IMR-90 (cell line): ENCODE results near the gene CNKSR3. TPM values are rescaled to one million over a fixed set of nuclear protein-coding genes. Genes with fewer than 3 reads are reported as not detected.

Experiments used
- ATAC-seq: fragments of 200-7000 bp; cut with Tn5 transposase; 2 replicates; pipeline ENCODE4 v1.9.1; 2020; ENCODE audit warnings: low read depth, mild to moderate bottlenecking, moderate library complexity
- BruUV-seq: library from RNA; stranded (reverse); fragments of 400-500 nt; replicated peaks from 2 replicates; lab custom pipeline; 2021; lab: Mats Ljungman, UMichigan
- CTCF ChIA-PET: fragments of 300-600 bp; formaldehyde crosslinking; extraction: SDS; loops from one replicate; lab custom pipeline; 2021; ENCODE audit warnings: antibody characterized with exemption; lab: Yijun Ruan, JAX
- POLR2A ChIA-PET: fragments of 300-600 bp; sonication (Branson Sonifier 250); formaldehyde crosslinking; loops from one replicate; lab custom pipeline; 2022; ENCODE audit warnings: antibody characterized with exemption; ENCODE audit not compliant: unreplicated experiment; lab: Charles Lee
- DNase-seq: peaks from one replicate; pipeline ENCODE4 v3.0.0; 2013
- H2AFZ ChIP-seq: replicated peaks from 2 replicates; pipeline ENCODE3; 2013; ENCODE audit warnings: low read length, mild to moderate bottlenecking; ENCODE audit not compliant: poor library complexity
- H2AK5ac ChIP-seq: 2 replicates; pipeline ENCODE4 v1.6.1; 2013; ENCODE audit warnings: low read depth, low read length, inconsistent platforms
- H2AK9ac ChIP-seq: replicated peaks from 2 replicates; pipeline ENCODE3; 2013; ENCODE audit warnings: mild to moderate bottlenecking, low read depth, low read length, moderate library complexity; ENCODE audit not compliant: poor library complexity
- H2BK120ac ChIP-seq: 2 replicates; pipeline ENCODE4 v1.6.1; 2013; ENCODE audit warnings: low read depth, low read length, inconsistent platforms
- H2BK15ac ChIP-seq: 3 replicates; pipeline ENCODE4 v1.6.1; 2013; ENCODE audit warnings: low read depth, low read length, inconsistent platforms
- H2BK20ac ChIP-seq: 2 replicates; pipeline ENCODE4 v1.6.1; 2013; ENCODE audit warnings: low read depth, mild to moderate bottlenecking, inconsistent platforms, low read length, moderate library complexity
- H2BK5ac ChIP-seq: 2 replicates; pipeline ENCODE4 v1.6.1; 2013; ENCODE audit warnings: mild to moderate bottlenecking, low read depth, low read length, inconsistent platforms; ENCODE audit not compliant: poor library complexity, severe bottlenecking
- H3K14ac ChIP-seq: replicated peaks from 2 replicates; pipeline ENCODE4 v1.6.1; 2013; ENCODE audit warnings: low read depth, low read length, inconsistent platforms
- H3K18ac ChIP-seq: 2 replicates; pipeline ENCODE4 v1.6.1; 2013; ENCODE audit warnings: low read depth, low read length, control low read depth
- H3K23ac ChIP-seq: 2 replicates; pipeline ENCODE4 v1.6.1; 2013; ENCODE audit warnings: low read depth, low read length, inconsistent platforms
- H3K27ac ChIP-seq: 2 replicates; pipeline ENCODE4 v1.5.1; 2013; ENCODE audit warnings: mild to moderate bottlenecking, control low read depth, low read length; ENCODE audit not compliant: insufficient read depth
- H3K27me3 ChIP-seq: 2 replicates; pipeline ENCODE4 v1.6.1; 2013; ENCODE audit warnings: low read length; ENCODE audit not compliant: control insufficient read depth, insufficient read depth
- H3K36me3 ChIP-seq: 2 replicates; pipeline ENCODE4 v1.6.1; 2013; ENCODE audit warnings: low read length, mixed read lengths; ENCODE audit not compliant: control insufficient read depth, insufficient read depth
- H3K4ac ChIP-seq: 2 replicates; pipeline ENCODE4 v1.6.1; 2013; ENCODE audit warnings: low read depth, low read length, inconsistent platforms
- H3K4me1 ChIP-seq: 2 replicates; pipeline ENCODE4 v1.6.1; 2013; ENCODE audit warnings: low read length, mixed read lengths; ENCODE audit not compliant: control insufficient read depth, insufficient read depth
- H3K4me2 ChIP-seq: 2 replicates; pipeline ENCODE4 v1.6.1; 2013; ENCODE audit warnings: low read depth, mild to moderate bottlenecking, control low read depth, low read length, moderate library complexity
- H3K4me3 ChIP-seq: 2 replicates; pipeline ENCODE4 v1.5.1; 2013; ENCODE audit warnings: low read depth, mild to moderate bottlenecking, control low read depth, low read length, moderate library complexity; ENCODE audit not compliant: insufficient read depth
- H3K56ac ChIP-seq: 2 replicates; pipeline ENCODE4 v1.6.1; 2013; ENCODE audit warnings: low read length, inconsistent platforms; ENCODE audit not compliant: insufficient read depth; ENCODE audit errors: extremely low read depth
- H3K79me1 ChIP-seq, 2 experiments: 2 replicates each; pipeline ENCODE4 v1.6.1; 2013; ENCODE audit warnings: low read length in 2 of 2, inconsistent platforms in 1 of 2, low read depth in 1 of 2
- H3K9ac ChIP-seq: 2 replicates; pipeline ENCODE4 v1.6.1; 2013; ENCODE audit warnings: low read depth, low read length, control low read depth
- H3K9me1 ChIP-seq: 2 replicates; pipeline ENCODE4 v1.6.1; 2013; ENCODE audit warnings: low read length, inconsistent platforms; ENCODE audit not compliant: insufficient read depth
- H3K9me3 ChIP-seq: 2 replicates; pipeline ENCODE4 v1.6.1; 2013; ENCODE audit warnings: low read length; ENCODE audit not compliant: control insufficient read depth, insufficient read depth
- H4K20me1 ChIP-seq: 2 replicates; pipeline ENCODE4 v1.6.1; 2013; ENCODE audit warnings: low read length, inconsistent platforms; ENCODE audit not compliant: insufficient read depth
- H4K5ac ChIP-seq: 2 replicates; pipeline ENCODE4 v1.6.1; 2013; ENCODE audit warnings: mild to moderate bottlenecking, low read depth, low read length, control low read depth
- H4K8ac ChIP-seq, 2 experiments: 2 replicates each; pipeline ENCODE4 v1.6.1; 2013; ENCODE audit warnings: low read depth in 2 of 2, low read length in 2 of 2, control low read depth in 1 of 2, inconsistent platforms in 1 of 2
- H4K91ac ChIP-seq: 2 replicates; pipeline ENCODE4 v1.6.1; 2013; ENCODE audit warnings: low read depth, low read length, inconsistent platforms; ENCODE audit not compliant: insufficient read depth
- CEBPB ChIP-seq: IDR thresholded peaks from 2 replicates; pipeline ENCODE4 v1.6.1; 2012; ENCODE audit warnings: low read depth, low read length, improper control_type of control experiment
- CTCF ChIP-seq: conservative IDR thresholded peaks from 2 replicates; pipeline ENCODE4 v1.5.1; 2012; ENCODE audit warnings: mild to moderate bottlenecking, low read depth, low read length, improper control_type of control experiment
- ELK1 ChIP-seq: fragments of 150-350 bp; IDR thresholded peaks from 2 replicates; pipeline ENCODE4 v1.6.1; 2016; ENCODE audit warnings: low read depth, mild to moderate bottlenecking, low read length, moderate library complexity, borderline replicate concordance
- FOS ChIP-seq: fragments of 150-350 bp; IDR thresholded peaks from 2 replicates; pipeline ENCODE4 v1.6.1; 2016; ENCODE audit warnings: low read depth, low read length
- MAFK ChIP-seq: IDR thresholded peaks from 2 replicates; pipeline ENCODE4 v1.6.1; 2012; ENCODE audit warnings: low read depth, low read length, improper control_type of control experiment
- MAZ ChIP-seq: IDR thresholded peaks from 2 replicates; pipeline ENCODE4 v1.6.1; 2012; ENCODE audit warnings: low read depth, mild to moderate bottlenecking, low read length, improper control_type of control experiment, moderate library complexity, borderline replicate concordance
- NFE2L2 ChIP-seq: fragments of 150-350 bp; IDR thresholded peaks from 2 replicates; pipeline ENCODE4 v1.6.1; 2016; ENCODE audit warnings: low read depth, mild to moderate bottlenecking, low read length
- RAD21 ChIP-seq: IDR thresholded peaks from 2 replicates; pipeline ENCODE4 v1.6.1; 2012; ENCODE audit warnings: low read length, improper control_type of control experiment
- RFX5 ChIP-seq: IDR thresholded peaks from 2 replicates; pipeline ENCODE4 v1.8.0; 2012; ENCODE audit warnings: low read depth, mild to moderate bottlenecking, low read length, moderate library complexity
- SMC3 ChIP-seq: fragments of 150-350 bp; IDR thresholded peaks from 2 replicates; pipeline ENCODE4 v1.6.1; 2016; ENCODE audit warnings: low read depth, mild to moderate bottlenecking, antibody characterized with exemption, low read length, moderate library complexity
- USF2 ChIP-seq: fragments of 150-350 bp; IDR thresholded peaks from 2 replicates; pipeline ENCODE4 v1.6.1; 2017; ENCODE audit warnings: mild to moderate bottlenecking, antibody characterized with exemption, low read length, low read depth
- whole genome bisulfite sequencing, 2 experiments: methylation state at CpG; one replicate each; pipeline versions ENCODE4 v1.1.5 to v1.1.7; 2013; ENCODE audit warnings: missing lambda C conversion rate in 2 of 2; ENCODE audit not compliant: insufficient read length in 1 of 2; ENCODE audit errors: extremely low coverage in 2 of 2; 5-methylcytosine and 5-hydroxymethylcytosine counted together
- dilution Hi-C: fragments of 300-500 bp; cut with HindIII; formaldehyde crosslinking; loops from one replicate; pipeline ENCODE4 v1.14.3; 2018; ENCODE audit warnings: low sequenced_read_pairs; ENCODE audit not compliant: unreplicated experiment
- in situ Hi-C: fragments of 300-500 bp; cut with MboI; formaldehyde crosslinking; loops from 3 replicates; pipeline ENCODE4 v1.14.3; 2019; ENCODE audit warnings: low sequenced_read_pairs, inconsistent platforms, mixed read lengths
- intact Hi-C: fragments of 100-400 bp; cut with micrococcal nuclease; formaldehyde crosslinking; loops from 2 replicates; pipeline ENCODE4 v1.10.0; 2022
- polyA plus RNA-seq, 3 experiments: library from polyadenylated mRNA; depleted of rRNA; stranded (reverse); fragments of >200 nt; gene quantifications; 2 replicates each; pipeline ENCODE4 v1.2.3, GENCODE V29; 2012; ENCODE audit warnings: low replicate concordance in 1 of 3
- total RNA-seq: library from RNA; depleted of rRNA; stranded (reverse); fragments of >200 nt; gene quantifications from 2 replicates; pipeline ENCODE4 v1.2.3, GENCODE V29; 2012

The CNKSR3 gene
- total and polyA plus RNA-seq, 2 of the 4 experiments (the other 2 are of a cell fraction) = 6.7 to 15.8 TPM

- Histone ChIP-seq H4K20me1 (no peaks in the 10 kb centered on the region), H2BK120ac (no peak overlapping the region), H3K9me1 (no peaks in the 10 kb centered on the region), H3K4me2 (no peak overlapping the region), H2BK5ac (no peak overlapping the region), H4K8ac (no peak overlapping the region), H3K79me1 (no peaks in the 10 kb centered on the region), H3K18ac (no peak overlapping the region), H3K9ac (no peak overlapping the region), H3K36me3 (no peaks in the 10 kb centered on the region), H4K91ac (no peak overlapping the region), H3K4ac (no peak overlapping the region), H3K56ac (no peak overlapping the region), H3K27ac (no peak overlapping the region), H3K9me3 (no peaks in the 10 kb centered on the region), H3K23ac (no peak overlapping the region), H2BK20ac (no peak overlapping the region), H3K27me3 (no peaks in the 10 kb centered on the region), H2BK15ac (no peak overlapping the region), H2AFZ (no peak overlapping the region), H2AK5ac (no peak overlapping the region), H3K4me1 (no peaks in the 10 kb centered on the region), H4K5ac (no peak overlapping the region), H3K4me3 (no peak overlapping the region), H2AK9ac (no peak overlapping the region), H3K14ac (no peak overlapping the region; the same call in 1 of the 2 replicates)
- dilution Hi-C loops = loop anchor here (25.0 kb wide), 1 partner anchor 202 kb away; no protein-coding TSS in a partner anchor
- no TSS peak for BruUV-seq
- ATAC-seq = no peak; the same call in 1 of the 2 replicates
- POLR2A ChIA-PET = no interaction called here
- intact Hi-C loops = no loop called here
- DNase-seq = no peak
- TF ChIP-seq ELK1 = no peak
- no peak for TF ChIP-seq CEBPB
- no peak for TF ChIP-seq SMC3
- no peak for TF ChIP-seq USF2
- TF ChIP-seq MAZ = no peak
- no peak for TF ChIP-seq RAD21
- no peak for TF ChIP-seq MAFK
- no peak for TF ChIP-seq NFE2L2
- TF ChIP-seq RFX5 = no peak
- TF ChIP-seq CTCF = no peak
- no peak for TF ChIP-seq FOS
- in situ Hi-C loops = no loop called here
- CTCF ChIA-PET = interaction anchor here (1.0 kb wide), 1 partner anchor 209 kb away, joined by 3 read pairs; no protein-coding TSS in a partner anchor
- no CpG with 5 or more reads among the region's 4 CpGs for WGBS, 2 experiments
These were observed 146.7 kb downstream of the CNKSR3 start for GRCh38 chr6:154363821-154364220.
